HUES64 (cell line): ENCODE results near the gene STXBP4.

Experiments used
- H3K27ac ChIP-seq: 2 replicates; pipeline ENCODE4 v1.7.0; 2013; ENCODE audit warnings: low read depth, low read length, inconsistent platforms
- H3K27me3 ChIP-seq: 2 replicates; pipeline ENCODE4 v1.6.1; 2013; ENCODE audit warnings: mild to moderate bottlenecking, low read length; ENCODE audit not compliant: insufficient read depth
- H3K36me3 ChIP-seq: 2 replicates; pipeline ENCODE4 v1.6.1; 2013; ENCODE audit warnings: mild to moderate bottlenecking, low read length; ENCODE audit not compliant: insufficient read depth
- H3K4me1 ChIP-seq: 2 replicates; pipeline ENCODE4 v1.6.1; 2013; ENCODE audit warnings: mild to moderate bottlenecking, low read length, moderate library complexity; ENCODE audit not compliant: insufficient read depth
- H3K4me3 ChIP-seq: 2 replicates; pipeline ENCODE4 v1.5.1; 2013; ENCODE audit warnings: mild to moderate bottlenecking, low read length, moderate library complexity
- H3K9ac ChIP-seq: 2 replicates; pipeline ENCODE4 v1.6.1; 2013; ENCODE audit warnings: mild to moderate bottlenecking, low read depth, low read length
- H3K9me3 ChIP-seq: 2 replicates; pipeline ENCODE4 v1.6.1; 2013; ENCODE audit warnings: low read depth, low read length; ENCODE audit not compliant: insufficient read depth
- WGBS: fragments of 150-250, 120-280 bp; methylation state at CpG from one replicate; pipeline ENCODE4 v1.1.7; 2013; ENCODE audit warnings: missing lambda C conversion rate; 5-methylcytosine and 5-hydroxymethylcytosine counted together

Gene STXBP4

GRCh38 chr17:55120651-55121050 is 152.1 kb downstream of the STXBP4 start:
- Histone ChIP-seq H3K27ac (no peak overlapping the region), H3K9me3 (no peaks in the 10 kb centered on the region), H3K4me1 (no peaks in the 10 kb centered on the region), H3K4me3 (no peak overlapping the region), H3K27me3 (no peaks in the 10 kb centered on the region), H3K36me3 (no peaks in the 10 kb centered on the region), H3K9ac (no peak overlapping the region)

GRCh38 chr17:55121268-55121667 is 152.7 kb downstream of the STXBP4 start:
- Histone ChIP-seq H3K4me1 (no peaks in the 10 kb centered on the region), H3K27ac (no peak overlapping the region), H3K27me3 (no peaks in the 10 kb centered on the region), H3K4me3 (no peak overlapping the region), H3K36me3 (no peaks in the 10 kb centered on the region), H3K9ac (no peak overlapping the region), H3K9me3 (no peaks in the 10 kb centered on the region)

GRCh38 chr17:55122114-55122513 is 153.5 kb downstream of the STXBP4 start:
- Histone ChIP-seq H3K9me3 (no peaks in the 10 kb centered on the region), H3K27ac (no peak overlapping the region), H3K36me3 (no peaks in the 10 kb centered on the region), H3K27me3 (no peaks in the 10 kb centered on the region), H3K4me3 (no peak overlapping the region), H3K9ac (no peak overlapping the region), H3K4me1 (no peaks in the 10 kb centered on the region)
- WGBS = 94% methylated on average over 2 of the region's 2 CpGs

GRCh38 chr17:55124730-55125360 is 156.3 kb downstream of the STXBP4 start:
- Histone ChIP-seq H3K9ac (no peak overlapping the region), H3K4me3 (no peak overlapping the region), H3K27me3 (no peaks in the 10 kb centered on the region), H3K9me3 (no peaks in the 10 kb centered on the region), H3K4me1 (no peaks in the 10 kb centered on the region), H3K36me3 (no peaks in the 10 kb centered on the region), H3K27ac (no peak overlapping the region)
- WGBS = 97% methylated on average over 3 of the region's 3 CpGs

GRCh38 chr17:55133583-55133982 is 165.0 kb downstream of the STXBP4 start:
- H3K27ac ChIP-seq = no peak overlapping the region
- no peak overlapping the region for H3K9ac ChIP-seq
- H3K9me3 ChIP-seq = no peaks in the 10 kb centered on the region
- no peaks in the 10 kb centered on the region for H3K4me1 ChIP-seq
- 65% methylated on average over 2 of the region's 2 CpGs for WGBS
- H3K36me3 ChIP-seq = no peaks in the 10 kb centered on the region
- no peaks in the 10 kb centered on the region for H3K27me3 ChIP-seq
- H3K4me3 ChIP-seq = no peak overlapping the region

GRCh38 chr17:55134486-55135157 is 166.1 kb downstream of the STXBP4 start:
- H3K27ac ChIP-seq = no peak overlapping the region
- H3K4me3 ChIP-seq = no peak overlapping the region
- H3K9me3 ChIP-seq = no peaks in the 10 kb centered on the region
- H3K27me3 ChIP-seq = no peaks in the 10 kb centered on the region
- no peak overlapping the region for H3K9ac ChIP-seq
- 100% methylated on average over 1 of the region's 1 CpG for WGBS
- no peaks in the 10 kb centered on the region for H3K4me1 ChIP-seq
- no peaks in the 10 kb centered on the region for H3K36me3 ChIP-seq

DNA sequence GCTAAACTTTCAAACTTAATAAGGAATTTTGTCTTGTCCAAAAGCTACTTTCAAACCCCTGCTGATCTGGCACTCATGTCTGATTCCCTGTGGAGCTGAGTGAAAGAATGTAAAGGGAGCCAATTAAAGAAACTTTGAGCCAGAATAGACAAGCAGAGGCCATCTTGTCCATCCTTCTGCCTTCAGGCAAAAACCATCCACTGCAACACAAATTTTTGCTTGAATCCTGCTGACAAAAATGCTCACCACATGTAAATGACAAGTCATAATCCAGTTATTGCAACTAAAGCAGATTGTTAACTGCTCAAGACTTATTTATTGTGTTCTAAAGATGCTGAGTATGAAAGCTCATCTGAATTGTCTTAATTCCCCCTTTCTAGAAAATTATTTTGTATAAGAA is 172.2 kb downstream of the STXBP4 start:
- Histone ChIP-seq H3K27ac (no peak overlapping the region), H3K9me3 (no peaks in the 10 kb centered on the region), H3K9ac (no peak overlapping the region), H3K36me3 (no peaks in the 10 kb centered on the region), H3K4me3 (no peak overlapping the region), H3K27me3 (no peaks in the 10 kb centered on the region), H3K4me1 (peaks cover 11% of the 10 kb centered on the region; the same call in 1 of the 2 replicates)

DNA sequence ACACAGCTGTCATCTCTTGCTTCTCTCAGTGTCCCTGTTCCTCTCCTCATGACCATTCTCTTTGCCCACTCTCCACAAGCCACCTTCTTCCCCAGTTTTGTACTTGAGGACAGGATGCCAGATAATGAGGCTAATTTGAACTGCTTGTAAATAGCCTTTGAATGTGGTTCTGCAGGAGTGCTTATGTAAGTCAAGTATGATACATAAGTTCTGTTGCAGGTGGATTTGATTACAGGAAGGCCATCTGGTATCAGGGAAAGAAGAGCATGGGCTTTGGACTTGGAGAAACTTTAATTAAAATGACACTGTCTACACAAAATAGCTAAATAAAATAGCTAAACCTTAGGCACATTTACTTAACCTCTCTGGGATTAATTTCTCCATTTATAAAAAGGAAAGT is 176.0 kb downstream of the STXBP4 start:
- no peaks in the 10 kb centered on the region for H3K27me3 ChIP-seq
- H3K27ac ChIP-seq = no peak overlapping the region
- no peaks in the 10 kb centered on the region for H3K9me3 ChIP-seq
- H3K36me3 ChIP-seq = no peaks in the 10 kb centered on the region
- peaks cover 11% of the 10 kb centered on the region; the same call in 1 of the 2 replicates for H3K4me1 ChIP-seq
- no peak overlapping the region for H3K4me3 ChIP-seq
- no peak overlapping the region for H3K9ac ChIP-seq

DNA sequence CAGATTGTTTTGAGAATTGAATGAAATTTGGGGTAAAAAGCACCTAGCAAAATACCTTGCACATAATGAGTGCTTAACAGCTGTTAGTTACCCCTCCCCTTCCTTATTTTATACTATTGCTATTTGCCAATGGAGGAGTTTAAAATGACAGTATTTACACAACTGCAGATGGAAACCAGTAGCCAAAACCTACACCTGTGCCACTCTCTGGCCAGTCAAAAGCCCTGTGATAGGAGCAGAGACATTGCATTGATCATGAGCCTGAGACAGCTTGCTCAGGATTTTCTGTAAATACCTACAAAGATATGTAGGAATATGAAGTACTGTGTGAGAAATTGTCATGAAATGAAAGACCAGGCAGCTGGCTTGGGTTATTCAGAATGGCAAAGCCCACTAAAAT is 180.9 kb downstream of the STXBP4 start:
- Histone ChIP-seq H3K36me3 (no peaks in the 10 kb centered on the region), H3K4me1 (no peaks in the 10 kb centered on the region), H3K9me3 (no peaks in the 10 kb centered on the region), H3K27me3 (no peaks in the 10 kb centered on the region), H3K4me3 (no peak overlapping the region), H3K27ac (no peak overlapping the region), H3K9ac (no peak overlapping the region)

DNA sequence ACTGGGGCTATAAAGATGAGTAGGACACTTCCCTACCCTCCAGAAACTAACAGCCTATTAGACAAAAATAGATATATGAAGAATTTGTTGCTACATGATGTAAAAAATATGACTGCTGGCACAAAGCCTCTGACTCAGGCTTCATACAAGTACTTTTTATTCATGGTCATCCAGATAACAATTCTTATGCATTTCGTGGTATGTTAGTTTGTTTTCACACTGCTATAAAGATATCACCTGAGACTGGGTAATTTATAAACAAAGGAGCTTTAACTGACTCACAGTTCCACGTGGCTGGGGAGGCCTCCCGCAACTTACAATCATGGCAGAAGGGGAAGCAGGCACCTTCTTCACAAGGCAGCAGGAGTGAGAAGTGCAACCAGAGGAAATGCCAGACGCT is 183.7 kb downstream of the STXBP4 start:
- Histone ChIP-seq H3K36me3 (no peaks in the 10 kb centered on the region), H3K9ac (no peak overlapping the region), H3K27ac (no peak overlapping the region), H3K4me3 (no peak overlapping the region), H3K27me3 (no peaks in the 10 kb centered on the region), H3K9me3 (no peaks in the 10 kb centered on the region), H3K4me1 (peaks cover 6% of the 10 kb centered on the region)
- WGBS = 72% methylated on average over 3 of the region's 4 CpGs

DNA sequence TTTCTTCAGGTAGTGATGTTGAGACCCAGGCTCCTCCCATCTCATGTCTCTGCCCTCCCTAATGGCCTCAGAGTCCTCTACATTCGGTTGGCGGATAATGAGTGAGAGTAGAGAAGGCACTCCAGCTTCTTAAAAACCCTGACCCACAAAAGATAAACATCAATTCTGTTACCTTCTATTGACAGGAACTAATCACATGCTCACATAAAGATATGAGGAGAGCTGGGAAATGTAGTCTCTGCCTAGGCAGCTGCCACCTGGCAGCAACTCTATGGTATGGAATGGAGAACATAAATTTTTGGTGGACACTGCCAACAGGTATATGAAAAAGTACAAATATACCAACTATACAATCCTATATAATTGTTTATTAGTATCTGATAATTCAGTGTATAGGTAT is 185.5 kb downstream of the STXBP4 start:
- Histone ChIP-seq H3K27me3 (no peaks in the 10 kb centered on the region), H3K4me3 (no peak overlapping the region), H3K36me3 (no peaks in the 10 kb centered on the region), H3K4me1 (peaks cover 8% of the 10 kb centered on the region), H3K9me3 (no peaks in the 10 kb centered on the region), H3K27ac (no peak overlapping the region), H3K9ac (no peak overlapping the region)
- WGBS = no CpG with 5 or more reads among the region's 2 CpGs
